VCaP (cell line): ENCODE results near the gene FBXO47.

ENCODE experiments used
- H3K27ac ChIP-seq: fragments of 450-650 bp; 2 replicates; pipeline ENCODE4 v1.5.1; 2017
- CTCF ChIP-seq: fragments of 450-650 bp; conservative IDR thresholded peaks from 2 replicates; pipeline ENCODE4 v1.5.1; 2017; ENCODE audit warnings: mild to moderate bottlenecking, moderate library complexity

Gene FBXO47

DNA sequence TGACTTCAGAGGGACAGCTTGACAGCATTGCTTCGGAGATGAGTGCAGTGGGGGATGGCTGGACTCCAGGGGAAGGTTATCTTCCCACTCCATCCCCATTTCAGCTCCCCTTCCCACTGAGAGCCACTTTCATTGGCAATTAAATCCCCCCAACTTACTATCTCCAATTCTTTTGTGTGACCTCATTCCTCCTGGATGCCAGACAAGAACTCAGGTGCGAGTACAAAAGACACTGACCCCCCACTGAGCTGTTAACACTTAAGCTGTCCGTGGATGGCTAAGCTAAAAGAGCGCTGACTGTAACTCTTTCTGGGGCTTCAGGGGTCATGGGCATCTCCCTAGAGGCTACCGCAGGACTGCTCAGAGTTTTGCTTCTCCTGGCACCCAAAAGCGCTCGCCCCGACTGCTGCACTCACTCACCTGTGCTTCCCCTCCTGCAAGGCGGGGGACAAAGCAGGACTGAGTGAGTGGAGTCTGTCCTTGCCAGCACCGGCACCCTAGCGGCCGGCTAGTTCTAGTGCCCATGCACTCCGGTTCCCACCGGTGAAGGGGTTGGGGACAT, 44.8 kb upstream of the FBXO47 start:
- TF ChIP-seq CTCF, result no peak
- H3K27ac ChIP-seq, result no peak overlapping the region

- no peak for TF ChIP-seq CTCF
- no peak overlapping the region for H3K27ac ChIP-seq
Measured at GRCh38 chr17:39009581-39010001, 42.4 kb upstream of the FBXO47 start.

GRCh38 chr17:39008633-39009032, 41.4 kb upstream of the FBXO47 start:
- no peak overlapping the region for H3K27ac ChIP-seq

DNA sequence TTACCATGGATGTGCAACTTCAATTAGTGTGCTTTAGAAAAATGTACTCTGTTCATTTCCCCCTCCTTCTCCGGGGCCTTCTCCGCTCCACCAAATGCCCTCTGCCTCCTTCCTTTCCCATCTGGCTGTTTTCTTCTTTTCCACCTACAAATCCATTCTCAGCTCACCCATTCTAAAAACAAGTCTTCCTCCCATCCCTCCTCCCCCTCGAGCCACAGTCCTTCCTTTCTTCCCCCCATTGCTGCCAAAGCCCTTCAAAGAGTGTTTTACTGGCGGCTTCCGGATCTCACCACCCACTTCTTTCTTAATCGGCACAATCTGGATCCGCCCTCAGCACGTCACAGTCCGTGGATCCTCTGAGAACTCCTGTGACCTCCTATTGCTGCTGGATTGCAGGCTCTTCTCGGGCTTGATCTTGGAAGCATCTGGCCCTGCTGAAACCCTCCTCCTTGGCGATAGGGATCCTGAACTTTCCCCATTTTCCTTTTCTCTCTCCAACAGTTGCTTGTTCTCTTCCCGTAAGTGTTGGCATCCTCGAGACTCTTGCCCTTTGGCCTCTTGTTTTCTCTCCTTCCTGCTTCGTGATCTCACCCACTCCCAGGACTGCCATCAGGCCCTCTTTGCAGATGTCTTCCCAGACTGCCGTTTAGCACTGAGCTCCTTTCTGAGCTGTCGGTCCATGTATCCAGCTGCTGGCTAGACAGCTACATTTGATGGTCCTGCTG, 36.0 kb upstream of the FBXO47 start:
- no peak overlapping the region for H3K27ac ChIP-seq
- TF ChIP-seq CTCF, result no peak

More at GRCh38 chr17:39008633-39009032, 41.4 kb upstream of the FBXO47 start:
- no peak for TF ChIP-seq CTCF

- no peak overlapping the region for H3K27ac ChIP-seq
- no peak for TF ChIP-seq CTCF
Measured at GRCh38 chr17:39001703-39002637, 34.8 kb upstream of the FBXO47 start.

DNA sequence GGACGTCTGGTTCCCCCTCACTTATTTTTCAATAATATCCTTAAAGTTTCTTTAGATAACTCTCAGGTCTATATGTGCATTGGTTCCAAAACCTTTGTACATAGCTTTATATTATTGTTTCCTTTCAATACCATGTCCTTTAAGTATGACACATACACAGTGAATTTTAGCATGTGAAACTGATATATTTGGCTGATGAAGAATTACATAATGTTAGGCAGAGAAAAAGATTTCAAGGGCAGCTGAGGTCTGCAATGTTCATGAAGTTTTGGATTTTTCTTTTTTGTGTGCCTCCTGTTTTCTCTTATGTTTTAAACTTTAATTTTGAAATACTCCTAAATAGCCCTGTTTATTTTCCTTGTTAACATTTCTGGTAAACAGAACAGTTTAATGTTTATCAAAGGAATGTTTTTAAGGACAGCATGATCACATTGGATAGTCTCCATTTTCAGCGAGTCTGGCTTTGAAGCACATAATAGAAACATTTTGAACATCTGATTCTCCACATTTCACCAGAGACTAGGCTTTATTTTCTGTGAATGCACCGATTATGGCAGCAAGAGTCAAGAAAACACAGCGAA, 32.9 kb upstream of the FBXO47 start:
- no peak for TF ChIP-seq CTCF
- H3K27ac ChIP-seq, result no peak overlapping the region
